PC-3 (cell line): ENCODE measurements around the gene UPF3A. TPM values are rescaled to one million over a fixed set of nuclear protein-coding genes. Genes with fewer than 3 reads are reported as not detected.

Experiments
- ATAC-seq: fragments of 200-7000 bp; cut with Tn5 transposase; 2 replicates; pipeline ENCODE4 v1.9.1; 2020; ENCODE audit warnings: mild to moderate bottlenecking, moderate library complexity
- BruUV-seq: library from RNA; stranded (reverse); fragments of 400-500 nt; replicated peaks from 2 replicates; lab custom pipeline; 2021; lab: Mats Ljungman, UMichigan
- CTCF ChIA-PET: fragments of 300-600 bp; sonication (Branson Sonifier 250); formaldehyde crosslinking; loops from one replicate; lab custom pipeline; 2022; ENCODE audit warnings: antibody characterized with exemption; lab: Charles Lee
- POLR2A ChIA-PET: fragments of 300-600 bp; sonication (Branson Sonifier 250); formaldehyde crosslinking; loops from one replicate; lab custom pipeline; 2022; ENCODE audit warnings: antibody characterized with exemption; ENCODE audit not compliant: unreplicated experiment; lab: Charles Lee
- DNase-seq: peaks from one replicate; pipeline ENCODE4 v3.0.0-alpha.2; 2015
- H2AFZ ChIP-seq: fragments of 300-600 bp; sonication (generic); 2 replicates; pipeline ENCODE4 v1.6.0; 2016; ENCODE audit warnings: antibody characterized with exemption, low read length
- H3F3A ChIP-seq: fragments of 300-600 bp; sonication (generic); one replicate; pipeline ENCODE4 v1.6.0; 2017; ENCODE audit warnings: antibody characterized with exemption, low read length, control low read depth, mild to moderate bottlenecking; ENCODE audit not compliant: unreplicated experiment
- H3K27ac ChIP-seq: fragments of 300-600 bp; sonication (generic); 2 replicates; pipeline ENCODE4 v1.5.1; 2016; ENCODE audit warnings: mild to moderate bottlenecking, low read length
- H3K27me3 ChIP-seq: fragments of 300-600 bp; sonication (generic); 2 replicates; pipeline ENCODE4 v1.6.1; 2016; ENCODE audit warnings: low read length, mixed read lengths
- H3K36me3 ChIP-seq: fragments of 300-600 bp; sonication (generic); 2 replicates; pipeline ENCODE4 v1.6.1; 2016; ENCODE audit warnings: low read depth, mixed run types, low read length, mixed read lengths
- H3K4me1 ChIP-seq: fragments of 300-600 bp; sonication (generic); 2 replicates; pipeline ENCODE4 v1.5.1; 2016; ENCODE audit warnings: low read length; ENCODE audit not compliant: insufficient read depth
- H3K4me2 ChIP-seq: fragments of 300-600 bp; sonication (generic); 2 replicates; pipeline ENCODE4 v1.6.0; 2016; ENCODE audit warnings: low read length
- H3K4me3 ChIP-seq: fragments of 300-600 bp; sonication (generic); 2 replicates; pipeline ENCODE4 v1.5.1; 2016; ENCODE audit warnings: mild to moderate bottlenecking, low read length, mixed read lengths
- H3K79me2 ChIP-seq: fragments of 300-600 bp; sonication (generic); 2 replicates; pipeline ENCODE4 v1.6.1; 2017; ENCODE audit warnings: low read length, mixed read lengths
- H3K9ac ChIP-seq: fragments of 300-600 bp; sonication (generic); 2 replicates; pipeline ENCODE4 v1.6.0; 2016; ENCODE audit warnings: mild to moderate bottlenecking, low read length
- H3K9me2 ChIP-seq: fragments of 300-600 bp; sonication (generic); replicated peaks from 2 replicates; pipeline ENCODE4 v1.6.1; 2016; ENCODE audit warnings: mixed run types, low read length, mixed read lengths
- H3K9me3 ChIP-seq: fragments of 300-600 bp; sonication (generic); 2 replicates; pipeline ENCODE4 v1.6.1; 2016; ENCODE audit warnings: low read length, mixed read lengths
- H4K20me1 ChIP-seq: fragments of 300-600 bp; sonication (generic); 2 replicates; pipeline ENCODE4 v1.6.1; 2016; ENCODE audit warnings: low read length, mixed read lengths
- EZH2 ChIP-seq: fragments of 300-600 bp; sonication (generic); IDR thresholded peaks from one replicate; pipeline ENCODE4 v1.6.1; 2017; ENCODE audit warnings: antibody characterized with exemption, mild to moderate bottlenecking, low read length; ENCODE audit not compliant: unreplicated experiment
- EZH2phosphoT487 ChIP-seq: fragments of 300-600 bp; sonication (generic); IDR thresholded peaks from 2 replicates; pipeline ENCODE4 v1.6.1; 2018; ENCODE audit warnings: mild to moderate bottlenecking, antibody characterized with exemption, low read length, borderline replicate concordance
- intact Hi-C: fragments of 100-400 bp; cut with micrococcal nuclease; formaldehyde crosslinking; loops from 2 replicates; pipeline ENCODE4 v1.9.0; 2023
- total RNA-seq: library from RNA; depleted of rRNA; stranded (reverse); fragments of >200 nt; gene quantifications from 2 replicates; pipeline ENCODE4 v1.2.3, GENCODE V29; 2014
- TF ChIP-seq, protein P1 (sequence below): fragments of 300-600 bp; sonication (generic); conservative IDR thresholded peaks from 2 replicates; pipeline ENCODE4 v1.5.1; 2017; ENCODE audit warnings: antibody characterized with exemption, low read depth, mild to moderate bottlenecking, low read length

The UPF3A gene
- total RNA-seq, 1 experiment from 2014 or later, result 18.1 TPM

DNA sequence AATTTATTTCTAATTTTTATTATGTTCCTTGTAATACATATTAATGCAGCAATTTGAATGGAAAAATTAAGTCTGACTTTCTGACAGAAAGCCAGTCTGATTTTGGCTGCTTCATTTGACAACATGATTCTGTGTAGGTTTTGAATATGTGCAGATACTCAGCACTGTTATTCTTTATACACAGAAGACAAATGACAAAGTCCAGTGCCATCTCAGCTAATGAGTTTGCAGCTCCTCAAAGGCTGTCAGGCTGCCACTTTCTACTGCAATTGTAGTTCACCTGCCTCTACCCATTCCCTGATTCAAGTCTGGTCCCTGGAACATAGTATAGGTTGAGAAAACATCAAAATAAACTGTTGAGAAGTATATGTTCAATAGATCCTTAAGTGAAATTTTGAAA lies 30.0 kb downstream of the UPF3A start:
- no peaks in the 10 kb centered on the region for H3K27me3 ChIP-seq
- no peak for DNase-seq
- no peak overlapping the region for H3K9ac ChIP-seq
- H4K20me1 ChIP-seq, result peaks cover 4% of the 10 kb centered on the region; the same call in 1 of the 2 replicates
- H3K27ac ChIP-seq, result no peak overlapping the region
- peaks cover 16% of the 10 kb centered on the region for H3K4me1 ChIP-seq
- no peak for ATAC-seq
- H2AFZ ChIP-seq, result no peak overlapping the region
- no peaks in the 10 kb centered on the region for H3K9me2 ChIP-seq
- no peaks in the 10 kb centered on the region; the same call in 1 of the 2 replicates for H3K36me3 ChIP-seq
- no peak overlapping the region for H3K4me2 ChIP-seq
- no peaks in the 10 kb centered on the region for H3F3A ChIP-seq
- no peaks in the 10 kb centered on the region for H3K9me3 ChIP-seq
- peaks cover 22% of the 10 kb centered on the region for H3K79me2 ChIP-seq
- no peak for TF ChIP-seq EZH2
- TF ChIP-seq, protein P1, sequence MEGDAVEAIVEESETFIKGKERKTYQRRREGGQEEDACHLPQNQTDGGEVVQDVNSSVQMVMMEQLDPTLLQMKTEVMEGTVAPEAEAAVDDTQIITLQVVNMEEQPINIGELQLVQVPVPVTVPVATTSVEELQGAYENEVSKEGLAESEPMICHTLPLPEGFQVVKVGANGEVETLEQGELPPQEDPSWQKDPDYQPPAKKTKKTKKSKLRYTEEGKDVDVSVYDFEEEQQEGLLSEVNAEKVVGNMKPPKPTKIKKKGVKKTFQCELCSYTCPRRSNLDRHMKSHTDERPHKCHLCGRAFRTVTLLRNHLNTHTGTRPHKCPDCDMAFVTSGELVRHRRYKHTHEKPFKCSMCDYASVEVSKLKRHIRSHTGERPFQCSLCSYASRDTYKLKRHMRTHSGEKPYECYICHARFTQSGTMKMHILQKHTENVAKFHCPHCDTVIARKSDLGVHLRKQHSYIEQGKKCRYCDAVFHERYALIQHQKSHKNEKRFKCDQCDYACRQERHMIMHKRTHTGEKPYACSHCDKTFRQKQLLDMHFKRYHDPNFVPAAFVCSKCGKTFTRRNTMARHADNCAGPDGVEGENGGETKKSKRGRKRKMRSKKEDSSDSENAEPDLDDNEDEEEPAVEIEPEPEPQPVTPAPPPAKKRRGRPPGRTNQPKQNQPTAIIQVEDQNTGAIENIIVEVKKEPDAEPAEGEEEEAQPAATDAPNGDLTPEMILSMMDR, result no peak
- TF ChIP-seq EZH2phosphoT487, result no peak
- no peak overlapping the region for H3K4me3 ChIP-seq
- intact Hi-C loops, result no loop called here
- POLR2A ChIA-PET, result no interaction called here
- BruUV-seq, result no TSS peak
- CTCF ChIA-PET, result no interaction called here

DNA sequence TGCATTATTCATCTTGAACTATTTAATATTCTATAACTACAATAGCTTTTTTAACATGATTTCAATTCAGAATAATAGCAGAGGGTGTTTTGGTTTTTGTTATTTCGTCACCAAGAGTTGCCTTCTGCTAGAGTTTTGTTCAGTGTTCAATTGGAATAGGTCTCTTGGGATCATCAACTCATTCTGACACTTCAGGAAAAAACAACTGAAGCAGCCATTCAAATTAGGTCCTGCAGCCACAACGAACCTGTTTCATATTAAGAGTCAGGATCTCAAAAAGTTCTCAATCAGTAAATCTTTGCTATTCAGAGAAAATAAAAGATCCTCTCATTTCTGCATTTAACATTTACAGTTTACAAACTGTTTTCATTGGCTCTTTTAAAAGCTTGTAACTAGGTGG lies 30.5 kb downstream of the UPF3A start:
- CTCF ChIA-PET, result no interaction called here
- Histone ChIP-seq H3K79me2 (peaks cover 27% of the 10 kb centered on the region), H3K9ac (no peak overlapping the region), H2AFZ (no peak overlapping the region), H3F3A (no peaks in the 10 kb centered on the region), H4K20me1 (peaks cover 4% of the 10 kb centered on the region; the same call in 1 of the 2 replicates), H3K9me2 (no peaks in the 10 kb centered on the region), H3K4me1 (peaks cover 16% of the 10 kb centered on the region), H3K27me3 (no peaks in the 10 kb centered on the region), H3K36me3 (no peaks in the 10 kb centered on the region), H3K4me2 (no peak overlapping the region), H3K27ac (no peak overlapping the region), H3K4me3 (no peak overlapping the region), H3K9me3 (no peaks in the 10 kb centered on the region)
- POLR2A ChIA-PET, result no interaction called here
- BruUV-seq, result no TSS peak
- ATAC-seq (no peak), DNase-seq (no peak)
- TF ChIP-seq, protein P1, result no peak
- TF ChIP-seq EZH2, result no peak
- TF ChIP-seq EZH2phosphoT487, result no peak
- intact Hi-C loops, result no loop called here

DNA sequence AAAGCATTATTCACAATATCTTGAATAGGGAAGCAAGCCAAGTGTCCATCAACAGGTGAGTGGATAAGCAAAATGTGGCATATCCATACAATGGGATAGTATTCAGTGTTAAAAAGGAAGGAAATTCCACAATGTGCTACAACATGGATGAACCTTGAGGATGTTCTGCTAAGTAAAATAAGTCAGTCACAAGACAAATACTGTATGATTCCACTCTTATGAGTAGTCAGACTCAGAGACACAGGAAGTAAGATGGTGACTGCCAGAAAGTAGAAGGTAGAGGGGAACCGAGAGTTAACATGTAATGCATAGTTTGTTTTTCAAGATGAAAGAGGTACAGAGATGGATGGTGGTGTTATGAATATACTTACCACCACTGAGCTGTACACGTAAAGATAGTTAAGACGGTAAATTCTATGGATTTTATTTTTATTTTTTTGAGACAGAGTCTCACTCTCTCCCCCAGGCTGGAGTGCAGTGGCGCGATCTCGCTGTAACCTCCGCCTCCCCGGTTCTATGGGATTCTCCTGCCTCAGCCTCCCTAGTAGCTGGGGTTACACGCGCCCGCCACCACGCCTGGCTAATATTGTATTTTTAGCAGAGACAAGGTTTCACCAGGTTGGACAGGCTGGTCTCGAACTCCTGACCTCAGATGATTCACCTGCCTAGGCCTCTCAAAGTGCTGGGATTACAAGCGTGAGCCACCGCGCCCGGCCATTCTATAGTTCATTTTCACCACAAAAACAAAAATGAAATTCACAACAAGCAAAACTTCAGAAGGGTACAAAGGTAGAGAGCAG lies 31.9 kb downstream of the UPF3A start:
- BruUV-seq, result no TSS peak

More for the DNA sequence above, 31.9 kb downstream of the UPF3A start:
- Histone ChIP-seq H3K9me2 (no peaks in the 10 kb centered on the region), H3K36me3 (no peaks in the 10 kb centered on the region), H3K27ac (peak overlapping the region; percentile 25; the same call in 1 of the 2 replicates), H2AFZ (peak overlapping the region; percentile 76), H3K9me3 (no peaks in the 10 kb centered on the region), H3F3A (no peaks in the 10 kb centered on the region), H3K4me3 (peak overlapping the region; percentile 94), H3K27me3 (no peaks in the 10 kb centered on the region), H3K4me2 (peak overlapping the region; percentile 98), H3K9ac (peak overlapping the region; percentile 78; the same call in 1 of the 2 replicates), H3K4me1 (peaks cover 23% of the 10 kb centered on the region), H3K79me2 (peaks cover 41% of the 10 kb centered on the region), H4K20me1 (peaks cover 4% of the 10 kb centered on the region; the same call in 1 of the 2 replicates)
- intact Hi-C loops, result no loop called here
- ATAC-seq (no peak), DNase-seq (peak; percentile 25)
- POLR2A ChIA-PET, result no interaction called here
- CTCF ChIA-PET, result interaction anchor here (0.7 kb wide), 1 partner anchor 722 kb away, joined by 3 read pairs; no protein-coding TSS in a partner anchor
- TF ChIP-seq, protein P1, result no peak
- TF ChIP-seq EZH2 (no peak), EZH2phosphoT487 (no peak)
